ENCODE results near the gene PRUNE2.
A peak's percentile ranks its signal among the peaks of the same experiment; 100 is the strongest.

Gene PRUNE2

GRCh38 chr9:76687861-76688391, 218.0 kb downstream of the PRUNE2 start:
- H3K4me3 ChIP-seq (ENCODE audit: low read depth, low read length) = no peak overlapping the region
- in situ Hi-C loops (cut with HindIII; ENCODE audit: low sequenced_read_pairs) = no loop called here
- TF ChIP-seq, protein P1, sequence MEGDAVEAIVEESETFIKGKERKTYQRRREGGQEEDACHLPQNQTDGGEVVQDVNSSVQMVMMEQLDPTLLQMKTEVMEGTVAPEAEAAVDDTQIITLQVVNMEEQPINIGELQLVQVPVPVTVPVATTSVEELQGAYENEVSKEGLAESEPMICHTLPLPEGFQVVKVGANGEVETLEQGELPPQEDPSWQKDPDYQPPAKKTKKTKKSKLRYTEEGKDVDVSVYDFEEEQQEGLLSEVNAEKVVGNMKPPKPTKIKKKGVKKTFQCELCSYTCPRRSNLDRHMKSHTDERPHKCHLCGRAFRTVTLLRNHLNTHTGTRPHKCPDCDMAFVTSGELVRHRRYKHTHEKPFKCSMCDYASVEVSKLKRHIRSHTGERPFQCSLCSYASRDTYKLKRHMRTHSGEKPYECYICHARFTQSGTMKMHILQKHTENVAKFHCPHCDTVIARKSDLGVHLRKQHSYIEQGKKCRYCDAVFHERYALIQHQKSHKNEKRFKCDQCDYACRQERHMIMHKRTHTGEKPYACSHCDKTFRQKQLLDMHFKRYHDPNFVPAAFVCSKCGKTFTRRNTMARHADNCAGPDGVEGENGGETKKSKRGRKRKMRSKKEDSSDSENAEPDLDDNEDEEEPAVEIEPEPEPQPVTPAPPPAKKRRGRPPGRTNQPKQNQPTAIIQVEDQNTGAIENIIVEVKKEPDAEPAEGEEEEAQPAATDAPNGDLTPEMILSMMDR (IDR thresholded peaks at IDR 0.05; ENCODE audit: low read depth, low read length, missing control alignments) = no peak
- DNase-seq (ENCODE audit: low read depth) = peak; percentile 70

DNA sequence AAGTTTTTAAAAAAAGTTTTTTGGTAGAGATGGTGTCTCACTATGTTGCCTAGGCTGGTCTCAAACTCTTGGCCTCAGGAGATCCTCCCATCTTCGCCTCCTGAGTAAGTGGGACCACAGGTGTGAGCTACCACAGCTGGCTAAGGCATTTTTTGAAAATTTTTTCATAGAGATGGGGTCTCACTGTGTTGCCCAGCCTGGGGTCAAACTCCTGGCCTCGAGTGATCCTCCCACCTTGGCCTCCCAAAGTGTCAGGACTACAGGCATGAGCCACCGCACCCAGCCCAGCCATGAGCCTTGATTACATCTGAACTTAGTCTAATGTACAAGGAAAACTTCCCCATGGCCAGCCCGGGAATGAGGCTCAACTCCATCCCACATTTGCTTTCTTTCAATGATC, 219.2 kb downstream of the PRUNE2 start:
- in situ Hi-C loops (cut with HindIII; ENCODE audit: low sequenced_read_pairs) = no loop called here
- no peak for DNase-seq (ENCODE audit: low read depth)
- H3K4me3 ChIP-seq (ENCODE audit: low read depth, low read length) = no peak overlapping the region
- TF ChIP-seq, protein P1 (IDR thresholded peaks at IDR 0.05; ENCODE audit: low read depth, low read length, missing control alignments) = no peak

- no peak overlapping the region for H3K4me3 ChIP-seq (ENCODE audit: low read depth, low read length)
- in situ Hi-C loops (cut with HindIII; ENCODE audit: low sequenced_read_pairs) = no loop called here
Measured at GRCh38 chr9:76684213-76684612, 221.7 kb downstream of the PRUNE2 start.

DNA sequence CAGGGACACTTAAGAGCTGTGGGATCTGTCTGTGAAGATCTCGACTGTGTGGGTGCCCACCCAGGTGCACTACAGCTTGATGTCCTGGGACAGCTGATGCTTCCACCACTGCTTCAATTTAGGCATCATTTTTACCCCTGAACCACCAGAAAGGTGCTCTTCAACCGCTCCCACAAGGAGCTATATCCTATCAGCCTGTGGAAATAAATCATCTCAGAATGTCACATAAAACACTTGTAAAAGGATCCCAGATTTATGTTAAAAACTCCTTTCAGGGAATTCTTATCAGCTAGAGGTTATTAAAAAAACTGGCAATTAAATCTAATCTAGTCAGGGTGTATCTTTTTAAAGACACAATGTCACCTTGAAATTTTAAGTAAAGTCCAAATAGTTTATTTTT, 224.4 kb downstream of the PRUNE2 start:
- DNase-seq (ENCODE audit: low read depth) = no peak
- in situ Hi-C loops (cut with HindIII; ENCODE audit: low sequenced_read_pairs) = no loop called here
- TF ChIP-seq, protein P1 (IDR thresholded peaks at IDR 0.05; ENCODE audit: low read depth, low read length, missing control alignments) = no peak
- no peak overlapping the region for H3K4me3 ChIP-seq (ENCODE audit: low read depth, low read length)

More at GRCh38 chr9:76684213-76684612, 221.7 kb downstream of the PRUNE2 start:
- TF ChIP-seq, protein P1 (IDR thresholded peaks at IDR 0.05; ENCODE audit: low read depth, low read length, missing control alignments) = no peak
- no peak for DNase-seq (ENCODE audit: low read depth)

- no peak overlapping the region for H3K4me3 ChIP-seq (ENCODE audit: low read depth, low read length)
- in situ Hi-C loops (cut with HindIII; ENCODE audit: low sequenced_read_pairs) = no loop called here
- no peak for DNase-seq (ENCODE audit: low read depth)
- TF ChIP-seq, protein P1 (IDR thresholded peaks at IDR 0.05; ENCODE audit: low read depth, low read length, missing control alignments) = no peak
Measured at GRCh38 chr9:76680716-76681425, 225.0 kb downstream of the PRUNE2 start.

DNA sequence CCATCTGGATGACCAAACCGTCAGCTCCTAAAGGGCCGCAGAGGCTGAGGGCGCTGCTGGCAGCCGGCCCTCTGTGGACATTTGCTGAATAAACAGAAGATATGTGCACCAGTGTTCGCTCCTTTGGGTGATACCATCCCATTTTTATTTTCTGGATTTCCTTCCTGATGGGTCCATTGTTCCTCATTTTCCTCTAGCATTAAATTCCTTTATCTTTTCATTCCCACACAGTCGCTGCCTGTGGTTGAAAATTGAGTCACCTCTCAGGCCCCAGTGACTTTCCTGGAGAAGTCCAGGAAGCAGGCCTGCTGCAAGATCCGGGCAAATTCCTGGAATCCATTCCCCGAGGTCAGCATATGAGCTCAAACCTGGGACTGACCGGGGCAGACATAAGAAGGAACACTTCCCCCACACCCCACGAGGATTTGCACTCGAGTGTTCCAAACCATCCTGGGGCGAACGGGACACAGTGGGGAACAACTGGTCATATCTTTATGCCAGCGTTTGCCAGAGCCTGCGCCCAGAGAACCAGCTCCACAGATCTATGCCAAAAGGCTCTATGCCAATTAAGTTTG, 228.3 kb downstream of the PRUNE2 start:
- TF ChIP-seq, protein P1 (IDR thresholded peaks at IDR 0.05; ENCODE audit: low read depth, low read length, missing control alignments) = no peak
- in situ Hi-C loops (cut with HindIII; ENCODE audit: low sequenced_read_pairs) = no loop called here
- no peak overlapping the region for H3K4me3 ChIP-seq (ENCODE audit: low read depth, low read length)
- DNase-seq (ENCODE audit: low read depth) = no peak

Measured in astrocyte of the cerebellum (primary cell).